ENCODE results near the gene FHAD1. TPM values are rescaled to one million over a fixed set of nuclear protein-coding genes. Genes with fewer than 3 reads are reported as not detected.

The FHAD1 gene
- total RNA-seq, 2 donors from 2014 or later: 4.4 TPM; not detected in 1

GRCh38 chr1:15442119-15442518, 195.1 kb downstream of the FHAD1 start:
- no peaks in the 10 kb centered on the region for H3K27me3 ChIP-seq (replicated peaks; ENCODE audit: insufficient read depth)
- H3K27ac ChIP-seq: no peak overlapping the region
- H3K36me3 ChIP-seq: no peaks in the 10 kb centered on the region
- no peaks in the 10 kb centered on the region for H3K9me3 ChIP-seq
- DNase-seq (ENCODE audit: low spot score) (no peak), ATAC-seq (ENCODE audit: insufficient number of reproducible peaks, low FRiP score, low read depth) (no peak)
- no peaks in the 10 kb centered on the region for H3K4me1 ChIP-seq (ENCODE audit: control insufficient read depth in 1 of 2, low read depth in 2 of 2)
- no peak overlapping the region for H3K4me3 ChIP-seq
- TF ChIP-seq CTCF (IDR thresholded peaks at IDR 0.05): no peak

GRCh38 chr1:15442759-15443158, 195.7 kb downstream of the FHAD1 start:
- Histone ChIP-seq H3K27ac (no peak overlapping the region), H3K36me3 (no peaks in the 10 kb centered on the region), H3K4me3 (no peak overlapping the region), H3K9me3 (no peaks in the 10 kb centered on the region), H3K27me3 (replicated peaks; ENCODE audit: insufficient read depth) (no peaks in the 10 kb centered on the region), H3K4me1 (ENCODE audit: control insufficient read depth in 1 of 2, low read depth in 2 of 2) (no peaks in the 10 kb centered on the region)
- DNase-seq (ENCODE audit: low spot score) (no peak), ATAC-seq (ENCODE audit: insufficient number of reproducible peaks, low FRiP score, low read depth) (no peak)
- no peak for TF ChIP-seq CTCF (IDR thresholded peaks at IDR 0.05)

- Histone ChIP-seq H3K4me3 (no peak overlapping the region), H3K4me1 (ENCODE audit: control insufficient read depth in 1 of 2, low read depth in 2 of 2) (no peaks in the 10 kb centered on the region), H3K27ac (no peak overlapping the region), H3K9me3 (no peaks in the 10 kb centered on the region), H3K27me3 (replicated peaks; ENCODE audit: insufficient read depth) (no peaks in the 10 kb centered on the region), H3K36me3 (no peaks in the 10 kb centered on the region)
- no peak for TF ChIP-seq CTCF (IDR thresholded peaks at IDR 0.05)
- ATAC-seq (ENCODE audit: insufficient number of reproducible peaks, low FRiP score, low read depth) (no peak), DNase-seq (ENCODE audit: low spot score) (no peak)
Measured at GRCh38 chr1:15443281-15443680, 196.3 kb downstream of the FHAD1 start.

GRCh38 chr1:15444468-15445389, 197.7 kb downstream of the FHAD1 start:
- TF ChIP-seq CTCF (IDR thresholded peaks at IDR 0.05): no peak
- DNase-seq (ENCODE audit: low spot score) (no peak), ATAC-seq (ENCODE audit: insufficient number of reproducible peaks, low FRiP score, low read depth) (no peak)
- H3K36me3 ChIP-seq: no peaks in the 10 kb centered on the region
- H3K9me3 ChIP-seq: no peaks in the 10 kb centered on the region
- no peak overlapping the region for H3K27ac ChIP-seq
- H3K27me3 ChIP-seq (replicated peaks; ENCODE audit: insufficient read depth): no peaks in the 10 kb centered on the region
- no peak overlapping the region for H3K4me3 ChIP-seq
- no peaks in the 10 kb centered on the region for H3K4me1 ChIP-seq (ENCODE audit: control insufficient read depth in 1 of 2, low read depth in 2 of 2)

GRCh38 chr1:15445390-15446122, 198.5 kb downstream of the FHAD1 start:
- Histone ChIP-seq H3K9me3 (no peaks in the 10 kb centered on the region), H3K4me1 (ENCODE audit: control insufficient read depth in 1 of 2, low read depth in 2 of 2) (no peaks in the 10 kb centered on the region), H3K4me3 (no peak overlapping the region), H3K27me3 (replicated peaks; ENCODE audit: insufficient read depth) (no peaks in the 10 kb centered on the region), H3K36me3 (no peaks in the 10 kb centered on the region), H3K27ac (no peak overlapping the region)
- TF ChIP-seq CTCF (IDR thresholded peaks at IDR 0.05): no peak
- DNase-seq (ENCODE audit: low spot score) (no peak), ATAC-seq (ENCODE audit: insufficient number of reproducible peaks, low FRiP score, low read depth) (no peak)
